BJ (cell line): ENCODE results near the gene LDB1. TPM values are rescaled to one million over a fixed set of nuclear protein-coding genes. Genes with fewer than 3 reads are reported as not detected.

ENCODE experiments used
- CTCF ChIA-PET: fragments of 350-600 bp; formaldehyde crosslinking; extraction: SDS; loops from one replicate; lab custom pipeline; 2021; ENCODE audit warnings: antibody characterized with exemption, inconsistent platforms; lab: Yijun Ruan, JAX
- POLR2A ChIA-PET: fragments of 300-600 bp; sonication (Branson Sonifier 250); formaldehyde crosslinking; extraction: SDS; loops from one replicate; lab custom pipeline; 2021; ENCODE audit warnings: antibody characterized with exemption; lab: Charles Lee
- DNase-seq: peaks from one replicate; pipeline ENCODE4 v3.0.0-alpha.2; 2011; ENCODE audit warnings: low read depth
- H3K27me3 ChIP-seq: 2 replicates; pipeline ENCODE4 v1.6.0; 2011; ENCODE audit warnings: low read length; ENCODE audit not compliant: control insufficient read depth, insufficient read depth
- H3K36me3 ChIP-seq: 2 replicates; pipeline ENCODE4 v1.5.1; 2011; ENCODE audit warnings: low read length; ENCODE audit not compliant: control insufficient read depth, insufficient read depth
- H3K4me3 ChIP-seq: 2 replicates; pipeline ENCODE4 v1.5.1; 2011; ENCODE audit warnings: low read depth, mild to moderate bottlenecking, control low read depth, low read length
- polyA plus RNA-seq: library from polyadenylated mRNA; depleted of rRNA; stranded (reverse); fragments of >200 nt; gene quantifications from 2 replicates; pipeline ENCODE4 v1.2.3, GENCODE V29; 2011
- TF ChIP-seq, protein P1 (sequence below): IDR thresholded peaks from 2 replicates; pipeline ENCODE4 v1.5.1; 2011; ENCODE audit warnings: low read depth, mild to moderate bottlenecking, control low read depth, inconsistent platforms, low read length, moderate library complexity; ENCODE audit not compliant: insufficient read depth

Gene LDB1
- polyA plus RNA-seq, 1 experiment = 115 TPM

DNA sequence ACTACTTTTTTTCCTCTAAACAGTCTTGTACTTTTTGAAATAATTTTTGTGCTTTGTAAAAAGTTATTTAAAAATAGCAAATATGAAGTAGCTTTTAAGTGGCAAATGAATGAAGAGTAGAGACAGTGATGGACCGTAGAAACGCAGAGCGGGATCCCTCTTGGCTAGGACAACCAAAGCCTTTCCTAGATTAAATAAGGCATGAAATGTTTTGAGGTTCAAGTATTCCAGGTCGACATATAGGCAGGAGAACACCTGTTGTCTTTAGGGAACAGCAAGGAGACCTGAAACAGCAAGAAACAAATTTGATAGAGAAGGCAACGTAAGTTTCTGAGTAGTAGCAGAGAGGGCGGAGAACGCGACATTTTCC lies 12.0 kb upstream of the LDB1 start:
- Histone ChIP-seq H3K4me3 (no peak overlapping the region), H3K27me3 (no peaks in the 10 kb centered on the region), H3K36me3 (no peaks in the 10 kb centered on the region; the same call in 1 of the 2 replicates)
- TF ChIP-seq, protein P1, sequence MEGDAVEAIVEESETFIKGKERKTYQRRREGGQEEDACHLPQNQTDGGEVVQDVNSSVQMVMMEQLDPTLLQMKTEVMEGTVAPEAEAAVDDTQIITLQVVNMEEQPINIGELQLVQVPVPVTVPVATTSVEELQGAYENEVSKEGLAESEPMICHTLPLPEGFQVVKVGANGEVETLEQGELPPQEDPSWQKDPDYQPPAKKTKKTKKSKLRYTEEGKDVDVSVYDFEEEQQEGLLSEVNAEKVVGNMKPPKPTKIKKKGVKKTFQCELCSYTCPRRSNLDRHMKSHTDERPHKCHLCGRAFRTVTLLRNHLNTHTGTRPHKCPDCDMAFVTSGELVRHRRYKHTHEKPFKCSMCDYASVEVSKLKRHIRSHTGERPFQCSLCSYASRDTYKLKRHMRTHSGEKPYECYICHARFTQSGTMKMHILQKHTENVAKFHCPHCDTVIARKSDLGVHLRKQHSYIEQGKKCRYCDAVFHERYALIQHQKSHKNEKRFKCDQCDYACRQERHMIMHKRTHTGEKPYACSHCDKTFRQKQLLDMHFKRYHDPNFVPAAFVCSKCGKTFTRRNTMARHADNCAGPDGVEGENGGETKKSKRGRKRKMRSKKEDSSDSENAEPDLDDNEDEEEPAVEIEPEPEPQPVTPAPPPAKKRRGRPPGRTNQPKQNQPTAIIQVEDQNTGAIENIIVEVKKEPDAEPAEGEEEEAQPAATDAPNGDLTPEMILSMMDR = no peak
- DNase-seq = no peak
- POLR2A ChIA-PET = no interaction called here
- CTCF ChIA-PET = interaction anchor here (0.7 to 2.5 kb wide), 11 partner anchors 10 to 295 kb away, joined by 3 to 19 read pairs (median 3); partner anchors contain the start of gene NOLC1

DNA sequence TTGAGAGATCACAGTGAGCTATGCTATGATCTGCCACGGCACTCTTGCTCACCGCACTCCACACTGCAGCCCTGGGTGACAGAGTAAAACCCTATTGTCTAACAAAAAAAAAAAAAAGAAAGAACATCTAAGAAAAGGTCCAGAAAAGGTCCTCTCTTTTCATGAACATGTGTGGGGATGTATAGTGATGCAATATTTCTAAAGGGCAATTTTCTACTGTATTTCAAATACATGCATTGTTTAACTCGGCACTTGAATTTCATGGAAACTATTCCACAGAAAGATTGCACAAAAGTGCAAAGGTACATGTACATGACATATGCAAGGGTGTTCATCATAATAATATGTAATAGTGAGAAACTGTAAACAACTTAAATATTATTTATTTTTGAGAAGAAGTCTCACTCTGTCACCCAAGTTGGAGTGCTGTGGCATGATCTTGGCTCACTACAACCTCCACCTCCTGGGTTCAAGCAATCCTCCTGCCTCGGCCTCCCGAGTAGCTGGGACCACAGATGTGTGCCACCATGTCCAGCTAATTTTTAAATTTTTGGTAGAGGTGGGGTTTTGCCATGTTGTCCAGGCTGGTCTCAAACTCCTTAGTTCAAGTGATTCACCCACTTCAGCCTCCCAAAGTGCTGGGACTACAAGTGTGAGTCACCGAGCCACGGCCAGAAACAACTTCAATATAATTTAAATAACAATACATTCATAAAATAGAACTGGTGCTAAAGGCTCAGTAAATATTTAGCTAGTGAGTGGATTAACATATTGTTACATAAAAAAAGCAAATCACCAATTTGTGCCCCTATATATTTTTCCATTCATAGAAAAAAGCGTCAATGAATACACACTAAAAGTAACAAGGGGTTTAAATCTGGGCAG lies 11.4 kb upstream of the LDB1 start:
- CTCF ChIA-PET = interaction anchor here (0.6 to 2.5 kb wide), 11 partner anchors 10 to 295 kb away, joined by 3 to 19 read pairs (median 3); no protein-coding TSS in a partner anchor
- Histone ChIP-seq H3K4me3 (no peak overlapping the region), H3K27me3 (no peaks in the 10 kb centered on the region), H3K36me3 (no peaks in the 10 kb centered on the region; the same call in 1 of the 2 replicates)
- TF ChIP-seq, protein P1 = no peak
- POLR2A ChIA-PET = no interaction called here
- DNase-seq = no peak

DNA sequence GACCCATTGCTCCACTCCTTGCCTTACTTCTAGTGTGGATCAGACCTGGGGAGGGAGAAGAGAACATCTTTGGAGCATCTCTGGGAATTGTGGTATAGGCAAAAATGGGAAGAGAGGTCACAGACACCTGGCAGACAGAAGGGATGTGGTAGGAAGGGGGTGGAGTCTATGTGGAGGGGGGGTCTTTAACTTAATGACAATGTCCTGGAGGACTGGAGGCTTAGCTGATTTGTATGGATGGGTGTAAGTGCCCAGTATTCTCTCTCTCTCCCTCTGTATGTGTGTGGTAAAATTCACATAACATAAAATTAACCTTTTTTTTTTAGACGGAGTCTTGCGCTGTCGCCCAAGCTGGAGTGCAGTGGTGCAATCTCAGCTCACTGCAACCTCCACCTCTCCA lies 3.1 kb upstream of the LDB1 start:
- CTCF ChIA-PET = interaction anchor here (0.8 to 2.2 kb wide), 4 partner anchors 9 to 262 kb away, joined by 3 to 19 read pairs (median 4); partner anchors contain the start of gene PPRC1
- Histone ChIP-seq H3K4me3 (no peak overlapping the region), H3K36me3 (no peaks in the 10 kb centered on the region; the same call in 1 of the 2 replicates), H3K27me3 (no peaks in the 10 kb centered on the region)
- no peak for DNase-seq
- TF ChIP-seq, protein P1 = no peak
- POLR2A ChIA-PET = no interaction called here

DNA sequence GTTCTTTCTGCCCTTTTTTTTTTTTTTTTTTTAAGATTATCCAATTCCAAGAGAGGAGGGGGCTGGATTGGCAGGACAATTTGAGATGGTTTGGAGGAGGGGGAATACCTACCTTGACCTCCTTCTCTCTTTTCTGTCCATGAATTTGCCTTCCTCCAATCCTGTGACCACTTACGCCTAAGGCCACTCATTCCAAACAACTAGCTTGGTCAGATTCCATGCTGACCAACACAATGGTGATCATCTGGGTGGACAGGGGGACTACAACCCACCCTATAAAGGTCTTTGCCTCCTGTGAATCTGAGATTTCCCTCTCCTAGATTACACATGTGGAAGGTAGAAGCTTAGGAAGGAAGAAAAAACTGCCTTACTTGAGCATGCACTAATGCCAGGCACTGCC lies 2.3 kb upstream of the LDB1 start:
- no peak for DNase-seq
- TF ChIP-seq, protein P1 = no peak
- no peaks in the 10 kb centered on the region; the same call in 1 of the 2 replicates for H3K36me3 ChIP-seq
- H3K4me3 ChIP-seq = no peak overlapping the region
- H3K27me3 ChIP-seq = no peaks in the 10 kb centered on the region
- POLR2A ChIA-PET = no interaction called here
- CTCF ChIA-PET = interaction anchor here (0.8 to 2.2 kb wide), 7 partner anchors 9 to 263 kb away, joined by 3 to 19 read pairs (median 4); partner anchors contain the start of genes NOLC1 and PPRC1

DNA sequence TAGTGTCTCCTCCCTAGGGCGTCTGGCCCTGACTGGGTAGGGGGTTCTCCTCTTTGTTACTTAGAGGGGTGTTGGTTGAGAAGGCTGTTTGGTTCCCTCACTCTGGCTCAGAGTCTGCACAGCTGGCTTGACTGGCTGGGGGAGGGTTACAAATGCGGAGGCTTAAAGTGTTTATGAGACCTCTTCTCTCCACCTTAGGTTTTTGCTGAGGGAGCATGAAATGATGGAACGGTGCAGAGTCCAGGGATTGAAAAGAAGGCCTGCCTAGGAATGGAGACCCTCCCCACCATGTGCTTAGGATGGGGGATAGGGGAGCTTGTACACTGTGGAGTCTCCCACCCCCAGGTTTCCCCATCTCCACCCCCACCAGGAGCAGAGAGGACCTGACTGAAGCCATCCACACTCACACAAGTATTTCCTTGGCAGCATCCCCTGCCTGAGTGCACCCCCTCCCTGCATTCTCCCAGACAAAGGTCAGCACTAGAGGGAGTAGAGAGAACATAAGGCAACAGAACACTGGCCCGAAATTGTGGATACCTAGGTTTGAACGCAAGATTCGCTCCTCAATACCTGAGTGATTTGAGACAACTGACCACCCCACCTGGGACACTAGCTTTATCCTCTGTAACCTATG lies 1.7 kb upstream of the LDB1 start:
- CTCF ChIA-PET = interaction anchor here (0.8 to 2.2 kb wide), 7 partner anchors 10 to 49 kb away, joined by 3 to 19 read pairs (median 4); partner anchors contain the start of genes NOLC1 and PPRC1
- DNase-seq = no peak
- Histone ChIP-seq H3K27me3 (no peaks in the 10 kb centered on the region), H3K36me3 (no peaks in the 10 kb centered on the region; the same call in 1 of the 2 replicates), H3K4me3 (peak overlapping the region; percentile 97)
- TF ChIP-seq, protein P1 = peak; percentile 62
- POLR2A ChIA-PET = no interaction called here
